ENCODE measurements around the gene ENO2.

The ENO2 gene

GRCh38 chr12:6962285-6963015, 48.1 kb downstream of the ENO2 start:
- DNase-seq: no peak

GRCh38 chr12:6963016-6963731, 48.8 kb downstream of the ENO2 start:
- DNase-seq: no peak

GRCh38 chr12:6963791-6964413, 49.5 kb downstream of the ENO2 start:
- DNase-seq: no peak

- no peak for DNase-seq
Observed at GRCh38 chr12:6964605-6965025, 50.2 kb downstream of the ENO2 start.

GRCh38 chr12:6965026-6965661, 50.8 kb downstream of the ENO2 start:
- DNase-seq: peak; percentile 89

- no peak for DNase-seq
Observed at GRCh38 chr12:6965714-6966113, 51.3 kb downstream of the ENO2 start.

GRCh38 chr12:6966351-6966750, 52.0 kb downstream of the ENO2 start:
- DNase-seq: no peak

GRCh38 chr12:6967651-6968100, 53.3 kb downstream of the ENO2 start:
- DNase-seq: no peak

GRCh38 chr12:6968426-6968825, 54.0 kb downstream of the ENO2 start:
- DNase-seq: no peak

GRCh38 chr12:6970096-6970527, 55.7 kb downstream of the ENO2 start:
- DNase-seq: no peak
